K562 (cell line): Measurements from ENCODE around the gene CIB1. TPM values are rescaled to one million over a fixed set of nuclear protein-coding genes. Genes with fewer than 3 reads are reported as not detected.

Experiments
- ATAC-seq: fragments of 200-7000 bp; cut with Tn5 transposase; 3 replicates; pipeline ENCODE4 v1.9.1; 2020; ENCODE audit warnings: moderate library complexity
- BruUV-seq: library from RNA; stranded (reverse); fragments of 400-500 nt; replicated peaks from 2 replicates; lab custom pipeline; 2021; lab: Mats Ljungman, UMichigan
- CTCF ChIA-PET: fragments of 300-600 bp; formaldehyde crosslinking; extraction: SDS; loops from one replicate; lab custom pipeline; 2021; ENCODE audit warnings: low intra/inter-chr PET ratio; lab: Yijun Ruan, JAX
- POLR2A ChIA-PET: fragments of 300-600, 350-650 bp; sonication (Branson Sonifier 250); formaldehyde crosslinking; extraction: SDS; loops from one replicate; lab custom pipeline; 2021; ENCODE audit warnings: antibody characterized with exemption, inconsistent platforms; lab: Yijun Ruan, JAX
- DNase-seq, 4 experiments: peaks; one replicate each; pipeline versions ENCODE4 v3.0.0 to v3.0.0-alpha.2; 2011 to 2018; ENCODE audit warnings: low spot score in 3 of 4, mixed read lengths in 3 of 4; ENCODE audit errors: extremely low read depth in 1 of 4
- FAIRE-seq: peaks from 2 replicates; lab custom pipeline; 2011; peaks lifted over from hg19 to GRCh38; lab: Jason Lieb, UNC
- H2AFZ ChIP-seq: 2 replicates; pipeline ENCODE4 v1.6.0; 2011; ENCODE audit warnings: low read depth, low read length, control low read depth, inconsistent platforms
- H3K27ac ChIP-seq: fragments of 200-600 bp; 3 replicates; pipeline ENCODE4 v1.8.0; 2011; ENCODE audit warnings: low read depth, mild to moderate bottlenecking, control low read depth, inconsistent platforms, low read length, moderate library complexity, mixed read lengths; ENCODE audit errors: extremely low read depth
- H3K27me3 ChIP-seq, 2 experiments: fragments of 300-600 bp in 1 of 2; 2 replicates in 1 of 2; 3 replicates in 1 of 2; pipeline versions ENCODE4 v1.6.0 to v1.8.0; 2011; ENCODE audit warnings: inconsistent platforms in 2 of 2, low read length in 2 of 2, mild to moderate bottlenecking in 1 of 2, mixed read lengths in 1 of 2, moderate library complexity in 1 of 2; ENCODE audit not compliant: control insufficient read depth in 2 of 2, insufficient read depth in 2 of 2
- H3K36me3 ChIP-seq: fragments of 300-600 bp; 3 replicates; pipeline ENCODE4 v1.8.0; 2011; ENCODE audit warnings: mild to moderate bottlenecking, low read length, inconsistent platforms; ENCODE audit not compliant: control insufficient read depth, insufficient read depth
- H3K4me1 ChIP-seq, 2 experiments: fragments of 200-600 bp in 1 of 2; replicated peaks in 1 of 2; 2 replicates in 1 of 2; 3 replicates in 1 of 2; pipeline versions ENCODE4 v1.5.1 to v1.8.0; 2011; ENCODE audit warnings: inconsistent platforms in 2 of 2, low read length in 2 of 2, mild to moderate bottlenecking in 1 of 2, mixed read lengths in 1 of 2, moderate library complexity in 1 of 2; ENCODE audit not compliant: control insufficient read depth in 2 of 2, insufficient read depth in 2 of 2
- H3K4me2 ChIP-seq: 2 replicates; pipeline ENCODE4 v1.6.1; 2011; ENCODE audit warnings: low read length, control low read depth, inconsistent platforms, mixed read lengths; ENCODE audit not compliant: insufficient read depth
- H3K4me3 ChIP-seq: fragments of 200-600 bp; sonication (generic), shearing (Covaris generic); 2 replicates; pipeline ENCODE4 v1.5.1; 2016; ENCODE audit warnings: control low read depth, inconsistent platforms
- H3K79me2 ChIP-seq: fragments of 200-600 bp; 3 replicates; pipeline ENCODE4 v1.8.0; 2011; ENCODE audit warnings: low read length, inconsistent platforms; ENCODE audit not compliant: control insufficient read depth, insufficient read depth
- H3K9ac ChIP-seq, 2 experiments: 2 replicates each; pipeline versions ENCODE4 v1.6.0 to v1.6.1; 2011; ENCODE audit warnings: low read depth in 2 of 2, low read length in 2 of 2, control low read depth in 1 of 2, inconsistent platforms in 1 of 2, mild to moderate bottlenecking in 1 of 2, mixed read lengths in 1 of 2; ENCODE audit not compliant: insufficient read depth in 1 of 2
- H3K9me1 ChIP-seq: one replicate; pipeline ENCODE4 v1.6.0; 2011; ENCODE audit warnings: inconsistent platforms, mild to moderate bottlenecking, low read length, moderate library complexity; ENCODE audit not compliant: control insufficient read depth, insufficient read depth
- H3K9me3 ChIP-seq: replicated peaks from 2 replicates; pipeline ENCODE4 v1.5.1; 2011; ENCODE audit warnings: low read depth, low read length, inconsistent platforms; ENCODE audit not compliant: control insufficient read depth, insufficient read depth
- H4K20me1 ChIP-seq: replicated peaks from 2 replicates; pipeline ENCODE4 v1.6.1; 2011; ENCODE audit warnings: low read length, inconsistent platforms, mixed read lengths; ENCODE audit not compliant: control insufficient read depth, insufficient read depth
- ARNT ChIP-seq, 2 experiments: fragments of 450-650 bp; IDR thresholded peaks; 2 replicates each; pipeline ENCODE4 v1.6.1; 2016; ENCODE audit warnings: mild to moderate bottlenecking in 1 of 2
- CBFB ChIP-seq: sonication (generic); formaldehyde crosslinking; IDR thresholded peaks from 2 replicates; pipeline ENCODE4 v1.4.0; 2020; ENCODE audit warnings: mild to moderate bottlenecking, missing genetic modification reagents
- CHCHD3 ChIP-seq: fragments of 250-450 bp; sonication (Bioruptor Pico); IDR thresholded peaks from 2 replicates; pipeline ENCODE4 v2.1.2; 2022; ENCODE audit warnings: mild to moderate bottlenecking
- KDM5B ChIP-seq: fragments of 200-600 bp; sonication (generic); IDR thresholded peaks from 2 replicates; pipeline ENCODE4 v1.6.1; 2012; ENCODE audit warnings: low read depth, mild to moderate bottlenecking, moderate library complexity, low read length, control low read depth, inconsistent platforms; ENCODE audit not compliant: insufficient replicate concordance
- NCOA2 ChIP-seq, 2 experiments: fragments of 450-650 bp; IDR thresholded peaks; 2 replicates each; pipeline ENCODE4 v1.6.1; 2018; ENCODE audit warnings: mild to moderate bottlenecking in 2 of 2, moderate library complexity in 1 of 2; ENCODE audit not compliant: partially characterized antibody in 2 of 2
- PURB ChIP-seq: sonication (generic); formaldehyde crosslinking; IDR thresholded peaks from 2 replicates; pipeline ENCODE4 v1.9.0; 2021; ENCODE audit warnings: low read depth, mild to moderate bottlenecking, missing genetic modification reagents
- RB1 ChIP-seq: fragments of 450-650 bp; IDR thresholded peaks from 2 replicates; pipeline ENCODE4 v1.6.1; 2017; ENCODE audit warnings: low read depth, mild to moderate bottlenecking
- SNIP1 ChIP-seq: fragments of 450-650 bp; IDR thresholded peaks from 2 replicates; pipeline ENCODE4 v1.7.1; 2017; ENCODE audit warnings: low read depth, mild to moderate bottlenecking
- TFAP4 ChIP-seq: sonication (generic); formaldehyde crosslinking; IDR thresholded peaks from 2 replicates; pipeline ENCODE4 v1.8.0; 2022; ENCODE audit warnings: missing genetic modification reagents, mild to moderate bottlenecking, moderate library complexity, borderline replicate concordance
- THRAP3 ChIP-seq: fragments of 450-650 bp; IDR thresholded peaks from 2 replicates; pipeline ENCODE4 v1.6.1; 2016; ENCODE audit warnings: mild to moderate bottlenecking, inconsistent platforms, borderline replicate concordance
- ZFP1 ChIP-seq: fragments of 450-650 bp; formaldehyde crosslinking; IDR thresholded peaks from 2 replicates; pipeline ENCODE4 v1.4.0; 2020; ENCODE audit warnings: mild to moderate bottlenecking, mixed read lengths
- ZNF3 ChIP-seq: fragments of 250-450 bp; sonication (Bioruptor Pico); IDR thresholded peaks from 2 replicates; pipeline ENCODE4 v1.5.0; 2021; ENCODE audit warnings: mild to moderate bottlenecking, moderate library complexity
- ZNF384 ChIP-seq: IDR thresholded peaks from 2 replicates; pipeline ENCODE4 v1.6.1; 2012; ENCODE audit warnings: low read depth, low read length, improper control_type of control experiment
- ZNF395 ChIP-seq: fragments of 200-800 bp; sonication (Bioruptor generic); IDR thresholded peaks from 2 replicates; pipeline ENCODE4 v1.6.1; 2017; ENCODE audit warnings: missing genetic modification characterization, missing compliant biosample characterization
- ZNF696 ChIP-seq: fragments of 250-450 bp; sonication (Bioruptor Pico); conservative IDR thresholded peaks from 2 replicates; pipeline ENCODE4 v1.4.0; 2020; ENCODE audit warnings: mild to moderate bottlenecking, moderate library complexity
- WGBS: fragments of 100-300 bp; shearing (Covaris generic); methylation state at CpG from one replicate; pipeline ENCODE4 v1.1.6; 2016; ENCODE audit warnings: low coverage, mixed read lengths; ENCODE audit not compliant: insufficient coverage; ENCODE audit errors: missing lambda C conversion rate; 5-methylcytosine and 5-hydroxymethylcytosine counted together
- in situ Hi-C: fragments of 300-500 bp; cut with MboI; formaldehyde crosslinking; loops from 4 replicates; pipeline ENCODE4 v1.15.0; 2018; ENCODE audit warnings: inconsistent platforms, mixed read lengths
- intact Hi-C: fragments of 100-400 bp; cut with micrococcal nuclease; formaldehyde crosslinking; loops from 2 replicates; pipeline ENCODE4 v1.14.2; 2022
- polyA plus RNA-seq, 8 experiments: library from polyadenylated mRNA; depleted of rRNA in 4 of 8; stranded (reverse) in 5 of 8; unstranded in 3 of 8; fragments of >200 nt; fragmentation: Nextera tagmentation in 2 of 8; fragmentation: Illumina TruSeq in 1 of 8; extraction: Ambion mirVana in 2 of 8; extraction: Trizol in 1 of 8; gene quantifications; 2 replicates each; pipeline versions ENCODE4 v1.2.1 to v1.2.3, GENCODE V29; 2011 to 2014; ENCODE audit warnings: inconsistent platforms in 1 of 8, missing spikeins in 1 of 8
- total RNA-seq, 7 experiments: library from RNA; depleted of rRNA in 6 of 7; stranded (reverse); fragments of >200 nt in 6 of 7; fragmentation: Illumina TruSeq in 2 of 7; extraction: Trizol in 2 of 7; gene quantifications; 2 replicates each; pipeline versions ENCODE4 v1.2.1 to v1.2.3, GENCODE V29; 2011 to 2021; ENCODE audit warnings: low replicate concordance in 1 of 7
- TF ChIP-seq, protein P1 (sequence below): fragments of 250-450 bp; sonication (Bioruptor Pico); IDR thresholded peaks from 2 replicates; pipeline ENCODE4 v1.8.0; 2021; ENCODE audit warnings: moderate library complexity, mild to moderate bottlenecking, inconsistent platforms

The CIB1 gene
- total and polyA plus RNA-seq, 9 of the 15 experiments (the other 6 are each of a cell fraction or from before 2014, with no cell fraction given): 14.9 to 136 (median 64.5) TPM

GRCh38 chr15:90217671-90218394 lies 15.9 kb downstream of the CIB1 start (continued):
- TF ChIP-seq PURB (CRISPR knock-in tag) (no peak), ZNF696 (CRISPR knock-in tag) (no peak), ZNF3 (CRISPR knock-in tag) (no peak), ZNF384 (no peak), RB1 (no peak), THRAP3 (no peak)
- TF ChIP-seq, protein P1, sequence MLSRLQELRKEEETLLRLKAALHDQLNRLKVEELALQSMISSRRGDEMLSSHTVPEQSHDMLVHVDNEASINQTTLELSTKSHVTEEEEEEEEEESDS (CRISPR knock-in tag): no peak

DNA sequence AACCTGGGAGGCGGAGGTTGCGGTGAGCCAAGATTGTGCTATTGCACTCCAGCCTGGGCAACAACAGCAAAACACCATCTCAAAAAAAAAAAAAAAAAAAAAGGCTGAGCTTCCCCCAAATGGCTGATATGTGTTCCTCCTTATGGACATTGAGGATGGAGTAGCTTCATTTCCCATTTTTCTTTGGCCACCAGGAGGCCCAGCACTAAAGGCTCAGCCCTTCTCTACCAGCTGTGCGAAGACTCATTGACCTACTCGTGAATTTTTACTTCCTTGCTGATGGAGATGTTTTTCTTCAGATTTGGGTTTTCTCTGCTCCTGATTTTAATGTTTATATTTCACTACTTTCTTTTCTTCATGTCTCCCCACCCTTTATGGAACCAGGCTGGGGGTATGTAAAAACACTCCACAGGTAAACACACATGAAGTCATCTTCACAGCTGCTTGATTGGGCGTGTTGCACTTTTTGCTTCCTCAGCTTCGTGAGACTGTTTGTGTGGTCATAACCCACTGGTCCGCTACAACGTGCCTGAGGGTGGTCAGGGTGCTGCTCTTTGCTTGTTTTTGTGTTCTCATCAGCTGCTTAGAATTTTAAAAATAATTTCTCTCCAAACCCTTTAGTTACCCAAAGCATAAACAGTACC lies 19.1 kb downstream of the CIB1 start:
- DNase-seq: no peak
- Histone ChIP-seq H3K4me1 (peaks cover 10 to 40% of the 10 kb centered on the region in 2 experiments; a peak in 4 of 5 replicates), H2AFZ (no peak overlapping the region), H3K9me3 (no peaks in the 10 kb centered on the region), H3K79me2 (peaks cover 49% of the 10 kb centered on the region), H3K9ac (no peak overlapping the region), H3K27me3 (no peaks in the 10 kb centered on the region), H3K27ac (no peak overlapping the region), H3K9me1 (no peaks in the 10 kb centered on the region), H3K36me3 (peaks cover 69% of the 10 kb centered on the region; the same call in 2 of the 3 replicates), H3K4me3 (no peak overlapping the region), H4K20me1 (peaks cover 1% of the 10 kb centered on the region), H3K4me2 (no peak overlapping the region)
- BruUV-seq: no TSS peak
- WGBS: 85% methylated on average over 8 of the region's 8 CpGs
- ChIA-PET CTCF (no interaction called here), POLR2A (interaction anchor here (0.6 to 1.0 kb wide), 3 partner anchors 12 to 22 kb away, joined by 3 to 5 read pairs (median 4); partner anchors contain the start of genes CIB1 and GDPGP1)
- intact Hi-C loops: no loop called here
- in situ Hi-C loops: loop anchor here (5.0 kb wide), 1 partner anchor 52 kb away; no protein-coding TSS in a partner anchor
- ATAC-seq: peak; percentile 58
- peak; percentile 35 for FAIRE-seq
- TF ChIP-seq TFAP4 (CRISPR knock-in tag) (0 out of 2 replicates have a peak, but pooled peaks have one; percentile 34), ZFP1 (no peak), CHCHD3 (CRISPR knock-in tag) (no peak), CBFB (no peak), ARNT (IDR thresholded peaks at IDR 0.05) (no peak), ZNF384 (peak; percentile 2; the same call in 1 of the 2 replicates), ZNF395 (CRISPR knock-in tag) (no peak), KDM5B (no peak), SNIP1 (no peak), NCOA2 (IDR thresholded peaks at IDR 0.05; ENCODE audit: partially characterized antibody in 2 of 2) (no peak)
